Activated CD8-positive, alpha-beta memory T cell treated with anti-CD3 and anti-CD28 coated beads for 4 hours (primary cell): Measurements from ENCODE around the gene HYKK.
A peak's percentile ranks its signal among the peaks of the same experiment; 100 is the strongest.
"Not testable (repeated sequence)": the region's sequence is repeated elsewhere in the genome, so short reads cannot be mapped to it uniquely, and the experiment has no call there.

Source experiments
- DNase-seq, 2 donors: peaks; one replicate each; pipeline ENCODE4 v3.0.0-alpha.2; 2020; ENCODE audit warnings: low read depth in 2 of 2

HYKK gene

GRCh38 chr15:78506971-78507830, at the start of gene HYKK:
Gene HYKK, plus strand, starts transcription at chr15:78507577. Its CDS starts 5,512 bp downstream, at chr15:78513089.
- peak; percentile 25 to 31 for DNase-seq

- no peak for DNase-seq
Observed at GRCh38 chr15:78460737-78461136, 46.6 kb upstream of the HYKK start.

- DNase-seq, result no peak
Observed at GRCh38 chr15:78461171-78461888, 46.0 kb upstream of the HYKK start.

GRCh38 chr15:78469031-78469430, 38.3 kb upstream of the HYKK start:
- no peak for DNase-seq

GRCh38 chr15:78477295-78477694, 30.1 kb upstream of the HYKK start:
- no peak for DNase-seq

GRCh38 chr15:78479650-78480049, 27.7 kb upstream of the HYKK start:
- DNase-seq, result no peak

GRCh38 chr15:78481917-78482316, 25.5 kb upstream of the HYKK start:
- DNase-seq, result no peak

- DNase-seq, result no peak
Observed at GRCh38 chr15:78492872-78493271, 14.5 kb upstream of the HYKK start.

GRCh38 chr15:78501857-78502256, 5.5 kb upstream of the HYKK start:
- DNase-seq, result no peak

GRCh38 chr15:78502641-78503040, 4.7 kb upstream of the HYKK start:
- no peak for DNase-seq

- DNase-seq, result no peak
Observed at GRCh38 chr15:78507831-78508160, 419 bp downstream of the HYKK start.

- no peak for DNase-seq
Observed at GRCh38 chr15:78508272-78508671, 895 bp downstream of the HYKK start.

- DNase-seq, result no peak
Observed at GRCh38 chr15:78509726-78510312, 2.4 kb downstream of the HYKK start.

GRCh38 chr15:78520035-78520434, 12.7 kb downstream of the HYKK start:
- DNase-seq, result not testable (repeated sequence)

- DNase-seq, result no peak
Observed at GRCh38 chr15:78524230-78524629, 16.9 kb downstream of the HYKK start.

- DNase-seq, result no peak
Observed at GRCh38 chr15:78527325-78527724, 19.9 kb downstream of the HYKK start.

- no peak for DNase-seq
Observed at GRCh38 chr15:78533331-78533730, 26.0 kb downstream of the HYKK start.

GRCh38 chr15:78536134-78536533, 28.8 kb downstream of the HYKK start:
- DNase-seq, result no peak

- DNase-seq, result no peak
Observed at GRCh38 chr15:78537266-78537905, 30.0 kb downstream of the HYKK start.

GRCh38 chr15:78538358-78538757, 31.0 kb downstream of the HYKK start:
- no peak for DNase-seq

GRCh38 chr15:78539464-78540140, 32.2 kb downstream of the HYKK start:
- not testable (repeated sequence) for DNase-seq
